GM15510 (cell line): ENCODE results near the gene GAS1.

Source experiments
- POLR2A ChIP-seq: IDR thresholded peaks from 3 replicates; pipeline ENCODE4 v1.6.1; 2011; ENCODE audit warnings: borderline replicate concordance; ENCODE audit not compliant: insufficient read length; ENCODE audit errors: extremely low read depth

GAS1 gene

GRCh38 chr9:86944796-86945727 lies 2.2 kb downstream of the GAS1 start:
- TF ChIP-seq POLR2A: no peak

GRCh38 chr9:86943201-86944113 lies 3.8 kb downstream of the GAS1 start:
- TF ChIP-seq POLR2A: no peak

- TF ChIP-seq POLR2A: no peak
These were observed 4.8 kb downstream of the GAS1 start for GRCh38 chr9:86942281-86943200.

- no peak for TF ChIP-seq POLR2A
These were observed 6.1 kb downstream of the GAS1 start for GRCh38 chr9:86941197-86941596.

- no peak for TF ChIP-seq POLR2A
These were observed 6.5 kb downstream of the GAS1 start for GRCh38 chr9:86940774-86941173.

- TF ChIP-seq POLR2A: no peak
These were observed 7.4 kb downstream of the GAS1 start for GRCh38 chr9:86939891-86940290.

GRCh38 chr9:86939321-86939720 lies 8.0 kb downstream of the GAS1 start:
- TF ChIP-seq POLR2A: no peak

- TF ChIP-seq POLR2A: no peak
These were observed 8.5 kb downstream of the GAS1 start for GRCh38 chr9:86938780-86939179.

GRCh38 chr9:86926145-86926544 lies 21.2 kb downstream of the GAS1 start:
- TF ChIP-seq POLR2A: no peak

GRCh38 chr9:86925686-86926085 lies 21.6 kb downstream of the GAS1 start:
- no peak for TF ChIP-seq POLR2A

GRCh38 chr9:86924206-86924605 lies 23.1 kb downstream of the GAS1 start:
- TF ChIP-seq POLR2A: no peak

- TF ChIP-seq POLR2A: no peak
These were observed 26.0 kb downstream of the GAS1 start for GRCh38 chr9:86921151-86921923.

- TF ChIP-seq POLR2A: no peak
These were observed 28.8 kb downstream of the GAS1 start for GRCh38 chr9:86918556-86918955.

GRCh38 chr9:86912210-86912609 lies 35.1 kb downstream of the GAS1 start:
- no peak for TF ChIP-seq POLR2A
